CD14-positive monocyte (primary cell): ENCODE measurements around the gene KMT2A. TPM values are rescaled to one million over a fixed set of nuclear protein-coding genes. Genes with fewer than 3 reads are reported as not detected.
A peak's percentile ranks its signal among the peaks of the same experiment; 100 is the strongest.

Experiments
- DNase-seq, 3 donors: peaks; one replicate each; pipeline ENCODE4 v3.0.0-alpha.2; 2011 to 2022
- H2AFZ ChIP-seq: 2 replicates; pipeline ENCODE4 v1.6.0; 2012; ENCODE audit warnings: mild to moderate bottlenecking, low read depth, low read length, inconsistent platforms; ENCODE audit not compliant: insufficient read depth, poor library complexity, severe bottlenecking
- H3K27ac ChIP-seq, 2 donors: 1 replicate in 1 of 2; 2 replicates in 1 of 2; pipeline ENCODE4 v1.5.1; 2012 to 2013; ENCODE audit warnings: low read length in 2 of 2, control low read depth in 1 of 2, inconsistent platforms in 1 of 2, low read depth in 1 of 2, mild to moderate bottlenecking in 1 of 2
- H3K27me3 ChIP-seq, 2 donors: one replicate each; pipeline versions ENCODE4 v1.6.0 to v1.6.1; 2011 to 2013; ENCODE audit warnings: low read length in 2 of 2; ENCODE audit not compliant: control insufficient read depth in 2 of 2, insufficient read depth in 2 of 2
- H3K36me3 ChIP-seq, 2 donors: replicated peaks in 1 of 2; 1 replicate in 1 of 2; 2 replicates in 1 of 2; pipeline versions ENCODE4 v1.5.1 to v1.6.1; 2012 to 2013; ENCODE audit warnings: low read length in 2 of 2, control low read depth in 1 of 2, inconsistent platforms in 1 of 2, mild to moderate bottlenecking in 1 of 2; ENCODE audit not compliant: insufficient read depth in 2 of 2, control insufficient read depth in 1 of 2
- H3K4me1 ChIP-seq, 2 donors: 1 replicate in 1 of 2; 2 replicates in 1 of 2; pipeline versions ENCODE4 v1.5.1 to v1.6.1; 2012 to 2013; ENCODE audit warnings: low read length in 2 of 2, control low read depth in 1 of 2, inconsistent platforms in 1 of 2, mild to moderate bottlenecking in 1 of 2, moderate library complexity in 1 of 2; ENCODE audit not compliant: insufficient read depth in 2 of 2, control insufficient read depth in 1 of 2
- H3K4me2 ChIP-seq: replicated peaks from 2 replicates; pipeline ENCODE3; 2012; ENCODE audit warnings: low read length, moderate library complexity, mild to moderate bottlenecking; ENCODE audit not compliant: poor library complexity, severe bottlenecking; ENCODE audit errors: extremely low read depth
- H3K4me3 ChIP-seq, 3 experiments: fragments of 200-600 bp in 1 of 3; sonication (generic) in 1 of 3; replicated peaks in 1 of 3; 1 replicate in 2 of 3; 2 replicates in 1 of 3; pipeline ENCODE4 v1.5.1; 2011 to 2013; ENCODE audit warnings: low read length in 3 of 3, mild to moderate bottlenecking in 3 of 3, control low read depth in 2 of 3, low read depth in 2 of 3, inconsistent platforms in 1 of 3, moderate library complexity in 1 of 3
- H3K79me2 ChIP-seq: 2 replicates; pipeline ENCODE4 v1.6.0; 2012; ENCODE audit warnings: mild to moderate bottlenecking, control low read depth, inconsistent platforms, low read length, moderate library complexity; ENCODE audit not compliant: insufficient read depth
- H3K9ac ChIP-seq: 2 replicates; pipeline ENCODE4 v1.6.0; 2017; ENCODE audit warnings: low read length, mild to moderate bottlenecking; ENCODE audit not compliant: insufficient read depth, poor library complexity, severe bottlenecking
- H3K9me3 ChIP-seq, 2 donors: replicated peaks in 1 of 2; 1 replicate in 1 of 2; 2 replicates in 1 of 2; pipeline versions ENCODE4 v1.5.1 to v1.6.1; 2012 to 2013; ENCODE audit warnings: low read length in 2 of 2, control low read depth in 1 of 2; ENCODE audit not compliant: control insufficient read depth in 1 of 2, insufficient read depth in 1 of 2
- H4K20me1 ChIP-seq: 2 replicates; pipeline ENCODE4 v1.6.0; 2012; ENCODE audit warnings: mild to moderate bottlenecking, low read length, control low read depth, moderate library complexity; ENCODE audit not compliant: insufficient read depth
- H3K27ac Mint-ChIP-seq, 7 donors: one replicate each; pipeline ENCODE4 v1.8.0; 2020; ENCODE audit warnings: mild to moderate bottlenecking in 7 of 7, mixed read lengths in 7 of 7, moderate library complexity in 6 of 7, inconsistent platforms in 2 of 7
- H3K27me3 Mint-ChIP-seq, 3 donors: one replicate each; pipeline ENCODE4 v1.8.0; 2021 to 2022; ENCODE audit warnings: low read depth in 3 of 3, mild to moderate bottlenecking in 3 of 3, mixed read lengths in 3 of 3, moderate library complexity in 3 of 3, inconsistent platforms in 1 of 3
- H3K36me3 Mint-ChIP-seq, 2 donors: one replicate each; pipeline ENCODE4 v1.8.0; 2020; ENCODE audit warnings: mixed read lengths in 2 of 2, inconsistent platforms in 1 of 2, mild to moderate bottlenecking in 1 of 2
- H3K4me1 Mint-ChIP-seq: one replicate; pipeline ENCODE4 v1.8.0; 2020; ENCODE audit warnings: mild to moderate bottlenecking, mixed read lengths
- H3K4me3 Mint-ChIP-seq, 2 donors: one replicate each; pipeline ENCODE4 v1.8.0; 2020; ENCODE audit warnings: mild to moderate bottlenecking in 2 of 2, mixed read lengths in 2 of 2, moderate library complexity in 1 of 2
- H3K9me3 Mint-ChIP-seq, 7 donors: one replicate each; pipeline ENCODE4 v1.8.0; 2020 to 2022; ENCODE audit warnings: mixed read lengths in 7 of 7, mild to moderate bottlenecking in 6 of 7, moderate library complexity in 6 of 7, inconsistent platforms in 2 of 7
- CTCF ChIP-seq: fragments of 200-600 bp; IDR thresholded peaks from one replicate; pipeline ENCODE4 v1.8.0; 2022; ENCODE audit warnings: antibody characterized with exemption, mild to moderate bottlenecking
- WGBS: methylation state at CpG from one replicate; pipeline ENCODE4 v1.1.5; 2013; ENCODE audit warnings: missing lambda C conversion rate; ENCODE audit not compliant: insufficient coverage; 5-methylcytosine and 5-hydroxymethylcytosine counted together
- intact Hi-C, 2 donors: fragments of 100-400 bp; cut with micrococcal nuclease; formaldehyde crosslinking; loops; one replicate each; pipeline versions ENCODE4 v1.15.0 to v1.15.1; 2023
- polyA plus RNA-seq, 3 donors: library from polyadenylated mRNA; depleted of rRNA in 1 of 3; unstranded in 2 of 3; stranded (reverse) in 1 of 3; fragments of 300-500 nt in 2 of 3; fragments of >200 nt in 1 of 3; fragmentation: Illumina TruSeq in 2 of 3; gene quantifications; 1 replicate in 2 of 3; 2 replicates in 1 of 3; pipeline ENCODE4 v1.2.3, GENCODE V29; 2012 to 2021

KMT2A gene
- polyA plus RNA-seq, 3 donors: 3.3 to 21.7 (median 3.5) TPM

GRCh38 chr11:118484405-118484804, 48.1 kb downstream of the KMT2A start:
- Histone ChIP-seq H3K4me2 (no peak overlapping the region), H3K79me2 (no peaks in the 10 kb centered on the region), H3K9ac (no peak overlapping the region), H3K36me3 (peaks cover 58 to 87% of the 10 kb centered on the region in 2 donors), H3K27ac (no peak overlapping the region), H3K4me1 (no peaks in the 10 kb centered on the region), H3K4me3 (no peak overlapping the region), H3K27me3 (no peaks in the 10 kb centered on the region), H2AFZ (no peak overlapping the region), H3K9me3 (no peaks in the 10 kb centered on the region), H4K20me1 (no peaks in the 10 kb centered on the region)
- 100% methylated on average over 1 of the region's 3 CpGs for WGBS
- no peaks in the 10 kb centered on the region for H3K27me3 Mint-ChIP-seq
- H3K36me3 Mint-ChIP-seq: peaks cover 61 to 77% of the 10 kb centered on the region in 2 donors
- intact Hi-C loops: loop anchor here (10.0 kb wide), 2 partner anchors 280 to 340 kb away; no protein-coding TSS in a partner anchor
- no peaks in the 10 kb centered on the region for H3K4me1 Mint-ChIP-seq
- H3K4me3 Mint-ChIP-seq: no peak overlapping the region
- no peaks in the 10 kb centered on the region for H3K9me3 Mint-ChIP-seq
- no peak for TF ChIP-seq CTCF
- DNase-seq: no peak
- H3K27ac Mint-ChIP-seq: no peak overlapping the region

GRCh38 chr11:118485273-118485672, 49.0 kb downstream of the KMT2A start:
- Histone ChIP-seq H2AFZ (no peak overlapping the region), H3K4me3 (no peak overlapping the region), H3K9me3 (no peaks in the 10 kb centered on the region), H3K4me1 (no peaks in the 10 kb centered on the region), H4K20me1 (no peaks in the 10 kb centered on the region), H3K9ac (no peak overlapping the region), H3K27me3 (no peaks in the 10 kb centered on the region), H3K4me2 (no peak overlapping the region), H3K36me3 (peaks cover 58 to 87% of the 10 kb centered on the region in 2 donors), H3K27ac (no peak overlapping the region), H3K79me2 (no peaks in the 10 kb centered on the region)
- H3K36me3 Mint-ChIP-seq: peaks cover 63 to 78% of the 10 kb centered on the region in 2 donors
- H3K27ac Mint-ChIP-seq: peak overlapping the region in 1 of 7 donors; percentile 57
- no peaks in the 10 kb centered on the region for H3K9me3 Mint-ChIP-seq
- no peak for DNase-seq
- no peak overlapping the region for H3K4me3 Mint-ChIP-seq
- TF ChIP-seq CTCF: no peak
- H3K4me1 Mint-ChIP-seq: no peaks in the 10 kb centered on the region
- no peaks in the 10 kb centered on the region for H3K27me3 Mint-ChIP-seq
- intact Hi-C loops: loop anchor here (5.0 to 10.0 kb wide), 3 partner anchors 88 to 340 kb away; no protein-coding TSS in a partner anchor
